GM23338 (cell line): ENCODE data around the gene ZFPL1. TPM values are rescaled to one million over a fixed set of nuclear protein-coding genes. Genes with fewer than 3 reads are reported as not detected.

Experiments used
- ATAC-seq: fragments of 200-7000 bp; cut with Tn5 transposase; 3 replicates; pipeline ENCODE4 v1.9.1; 2020
- DNase-seq: peaks from one replicate; pipeline ENCODE4 v3.0.0-alpha.2; 2015; ENCODE audit warnings: low spot score
- H2AFZ ChIP-seq: fragments of 200-600 bp; sonication (generic); 2 replicates; pipeline ENCODE4 v1.8.0; 2016; ENCODE audit warnings: antibody characterized with exemption, mild to moderate bottlenecking, moderate library complexity
- H3F3A ChIP-seq: fragments of 200-600 bp; sonication (generic); replicated peaks from 2 replicates; pipeline ENCODE4 v1.8.0; 2017; ENCODE audit warnings: antibody characterized with exemption, mixed run types, low read depth
- H3K27ac ChIP-seq: fragments of 200-600 bp; sonication (generic); 2 replicates; pipeline ENCODE4 v1.6.1; 2016; ENCODE audit warnings: low read depth
- H3K27me3 ChIP-seq: fragments of 200-600 bp; sonication (generic); 2 replicates; pipeline ENCODE4 v1.8.0; 2016; ENCODE audit warnings: mild to moderate bottlenecking, mixed run types, moderate library complexity; ENCODE audit not compliant: insufficient read depth
- H3K36me3 ChIP-seq: fragments of 200-600 bp; sonication (generic); 2 replicates; pipeline ENCODE4 v1.8.0; 2016; ENCODE audit warnings: mild to moderate bottlenecking; ENCODE audit not compliant: insufficient read depth
- H3K4me1 ChIP-seq: fragments of 200-600 bp; sonication (generic); 2 replicates; pipeline ENCODE4 v1.8.0; 2016; ENCODE audit warnings: mild to moderate bottlenecking, moderate library complexity; ENCODE audit not compliant: insufficient read depth
- H3K4me2 ChIP-seq: fragments of 200-600 bp; sonication (generic); 2 replicates; pipeline ENCODE4 v1.7.1; 2017; ENCODE audit warnings: mixed run types
- H3K4me3 ChIP-seq: fragments of 200-600 bp; sonication (generic); 2 replicates; pipeline ENCODE4 v1.6.1; 2016; ENCODE audit warnings: mixed run types
- H3K79me2 ChIP-seq: fragments of 200-600 bp; sonication (generic); replicated peaks from 2 replicates; pipeline ENCODE4 v1.8.0; 2017; ENCODE audit warnings: mild to moderate bottlenecking; ENCODE audit not compliant: insufficient read depth
- H3K9me2 ChIP-seq: fragments of 200-600 bp; sonication (generic); 2 replicates; pipeline ENCODE4 v1.8.0; 2017; ENCODE audit not compliant: insufficient read depth
- H4K20me1 ChIP-seq: fragments of 200-600 bp; sonication (generic); replicated peaks from 2 replicates; pipeline ENCODE4 v1.8.0; 2017; ENCODE audit warnings: mild to moderate bottlenecking; ENCODE audit not compliant: insufficient read depth
- H3K27ac Mint-ChIP-seq: 2 replicates; pipeline ENCODE4 v1.8.0; 2020; ENCODE audit warnings: inconsistent platforms, mild to moderate bottlenecking, moderate library complexity, mixed read lengths
- H3K27me3 Mint-ChIP-seq: 3 replicates; pipeline ENCODE4 v1.8.0; 2022; ENCODE audit warnings: low read depth, mild to moderate bottlenecking, moderate library complexity, mixed read lengths, inconsistent platforms; ENCODE audit not compliant: insufficient read depth, poor library complexity
- H3K36me3 Mint-ChIP-seq: 3 replicates; pipeline ENCODE4 v1.8.0; 2021; ENCODE audit warnings: low read depth, mild to moderate bottlenecking, inconsistent platforms, moderate library complexity, mixed read lengths
- H3K4me1 Mint-ChIP-seq: 3 replicates; pipeline ENCODE4 v1.8.0; 2020; ENCODE audit warnings: mild to moderate bottlenecking, inconsistent platforms, mixed read lengths
- H3K4me3 Mint-ChIP-seq: 3 replicates; pipeline ENCODE4 v1.8.0; 2021; ENCODE audit warnings: moderate library complexity, mild to moderate bottlenecking, inconsistent platforms, mixed read lengths
- H3K9me3 Mint-ChIP-seq: 3 replicates; pipeline ENCODE4 v1.8.0; 2020; ENCODE audit warnings: moderate library complexity, mild to moderate bottlenecking, inconsistent platforms, mixed read lengths
- CREB1 ChIP-seq: fragments of 250-450 bp; sonication (Bioruptor Pico); IDR thresholded peaks from 2 replicates; pipeline ENCODE4 v1.5.0; 2020; ENCODE audit warnings: low read depth, mild to moderate bottlenecking, moderate library complexity
- ETS1 ChIP-seq: IDR thresholded peaks from 2 replicates; pipeline ENCODE4 v1.6.1; 2016; ENCODE audit warnings: antibody characterized with exemption
- JUNB ChIP-seq: IDR thresholded peaks from one replicate; pipeline ENCODE4 v1.6.1; 2016; ENCODE audit warnings: antibody characterized with exemption; ENCODE audit not compliant: unreplicated experiment
- POLR2AphosphoS5 ChIP-seq: IDR thresholded peaks from 2 replicates; pipeline ENCODE4 v1.6.1; 2016; ENCODE audit warnings: antibody characterized with exemption, low read depth
- polyA plus RNA-seq: library from polyadenylated mRNA; unstranded; fragments of >200 nt; fragmentation: Nextera tagmentation; extraction: Ambion mirVana; gene quantifications from 2 replicates; pipeline ENCODE4 v1.2.1, GENCODE V29; 2016
- total RNA-seq: library from RNA; depleted of rRNA; stranded (reverse); fragments of >200 nt; shearing (Covaris generic); gene quantifications from 2 replicates; pipeline ENCODE4 v1.2.3, GENCODE V29; 2014
- TF ChIP-seq, protein P1 (sequence below), 2 experiments: fragments of 200-600 bp in 1 of 2; sonication (generic) in 1 of 2; conservative IDR thresholded peaks; 2 replicates each; pipeline versions ENCODE4 v1.5.1 to v1.6.1; 2016 to 2017; ENCODE audit warnings: antibody characterized with exemption in 2 of 2, low read depth in 2 of 2, mild to moderate bottlenecking in 2 of 2, moderate library complexity in 1 of 2

ZFPL1 gene
- total and polyA plus RNA-seq, 2 experiments from 2014 or later, result 26.3 to 26.8 TPM

DNA sequence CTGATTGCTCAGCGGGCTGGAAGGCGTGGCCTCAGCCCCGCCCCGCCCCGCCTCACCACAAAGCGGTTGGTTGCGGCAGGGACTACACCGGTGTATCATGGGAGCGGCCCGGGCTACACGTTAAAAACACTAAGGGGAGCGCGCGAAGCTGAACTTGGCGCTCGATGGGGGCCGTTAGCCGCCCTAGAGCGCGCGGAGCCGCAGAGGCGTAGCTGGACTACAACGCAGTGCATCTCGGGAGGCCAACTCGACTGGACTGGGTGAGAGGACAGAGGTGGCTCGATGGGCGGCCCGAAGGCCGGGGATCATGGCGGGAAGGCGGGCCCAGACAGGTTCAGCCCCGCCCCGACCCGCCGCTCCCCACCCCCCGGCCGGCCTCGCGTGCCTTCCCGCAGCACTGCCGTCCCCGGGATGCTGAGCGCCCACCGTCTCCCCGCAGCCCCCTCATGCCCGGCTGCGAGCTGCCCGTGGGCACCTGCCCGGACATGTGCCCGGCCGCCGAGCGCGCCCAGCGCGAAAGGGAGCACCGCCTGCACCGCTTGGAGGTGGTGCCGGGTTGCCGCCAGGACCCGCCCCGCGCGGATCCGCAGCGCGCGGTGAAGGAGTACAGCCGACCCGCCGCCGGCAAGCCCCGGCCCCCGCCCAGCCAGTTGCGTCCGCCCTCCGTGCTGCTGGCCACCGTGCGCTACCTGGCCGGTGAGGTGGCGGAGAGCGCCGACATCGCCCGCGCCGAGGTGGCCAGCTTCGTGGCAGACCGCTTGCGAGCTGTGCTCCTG is 43.0 kb upstream of the ZFPL1 start, which contains the start of gene SAC3D1:
Gene SAC3D1 (plus strand): TSS at position 364 of the 776 bp plus-strand sequence. CDS start 83 bp downstream, at position 447.
- Mint-ChIP-seq H3K27ac (peak within 1 kb of the TSS; percentile 94), H3K9me3 (no peaks in the 10 kb centered on the region), H3K27me3 (peaks cover 9% of the 10 kb centered on the region), H3K36me3 (peaks cover 17% of the 10 kb centered on the region), H3K4me3 (peak within 1 kb of the TSS; percentile 94), H3K4me1 (peaks cover 9% of the 10 kb centered on the region)
- TF ChIP-seq, protein P1, sequence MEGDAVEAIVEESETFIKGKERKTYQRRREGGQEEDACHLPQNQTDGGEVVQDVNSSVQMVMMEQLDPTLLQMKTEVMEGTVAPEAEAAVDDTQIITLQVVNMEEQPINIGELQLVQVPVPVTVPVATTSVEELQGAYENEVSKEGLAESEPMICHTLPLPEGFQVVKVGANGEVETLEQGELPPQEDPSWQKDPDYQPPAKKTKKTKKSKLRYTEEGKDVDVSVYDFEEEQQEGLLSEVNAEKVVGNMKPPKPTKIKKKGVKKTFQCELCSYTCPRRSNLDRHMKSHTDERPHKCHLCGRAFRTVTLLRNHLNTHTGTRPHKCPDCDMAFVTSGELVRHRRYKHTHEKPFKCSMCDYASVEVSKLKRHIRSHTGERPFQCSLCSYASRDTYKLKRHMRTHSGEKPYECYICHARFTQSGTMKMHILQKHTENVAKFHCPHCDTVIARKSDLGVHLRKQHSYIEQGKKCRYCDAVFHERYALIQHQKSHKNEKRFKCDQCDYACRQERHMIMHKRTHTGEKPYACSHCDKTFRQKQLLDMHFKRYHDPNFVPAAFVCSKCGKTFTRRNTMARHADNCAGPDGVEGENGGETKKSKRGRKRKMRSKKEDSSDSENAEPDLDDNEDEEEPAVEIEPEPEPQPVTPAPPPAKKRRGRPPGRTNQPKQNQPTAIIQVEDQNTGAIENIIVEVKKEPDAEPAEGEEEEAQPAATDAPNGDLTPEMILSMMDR (conservative IDR thresholded peaks at IDR 0.05; ENCODE audit: low read depth in 2 of 2), result no peak
- TF ChIP-seq ETS1 (0 out of 2 replicates have a peak, but pooled peaks have one; percentile 50), JUNB (no peak), CREB1 (CRISPR knock-in tag) (0 out of 2 replicates have a peak, but pooled peaks have one; percentile 24), POLR2AphosphoS5 (peak; percentile 68)
- H3K4me2 ChIP-seq, result peak within 1 kb of the TSS; percentile 91
- H3K4me1 ChIP-seq, result no peaks in the 10 kb centered on the region; the same call in 1 of the 2 replicates
- no peaks in the 10 kb centered on the region for H3K9me2 ChIP-seq
- H3K79me2 ChIP-seq, result peaks cover 18% of the 10 kb centered on the region
- peak within 1 kb of the TSS; percentile 98 for H3K27ac ChIP-seq
- ATAC-seq, result peak; percentile 91
- H3K27me3 ChIP-seq, result no peaks in the 10 kb centered on the region
- H3F3A ChIP-seq, result 0 out of 2 replicates have a peak, but pooled peaks cover 11% of the 10 kb centered on the region
- peaks cover 11% of the 10 kb centered on the region for H4K20me1 ChIP-seq
- peak within 1 kb of the TSS; percentile 57; the same call in 1 of the 2 replicates for H2AFZ ChIP-seq
- H3K36me3 ChIP-seq, result no peaks in the 10 kb centered on the region
- DNase-seq, result peak; percentile 94
- H3K4me3 ChIP-seq, result peak within 1 kb of the TSS; percentile 87

- no peak for TF ChIP-seq ETS1
- DNase-seq (no peak), ATAC-seq (no peak)
- no peak overlapping the region for H3K27ac ChIP-seq
- no peaks in the 10 kb centered on the region for H3K9me2 ChIP-seq
- peaks cover 17% of the 10 kb centered on the region for H3K36me3 Mint-ChIP-seq
- H3K4me1 ChIP-seq, result peaks cover 3% of the 10 kb centered on the region; the same call in 1 of the 2 replicates
- H3K9me3 Mint-ChIP-seq, result no peaks in the 10 kb centered on the region
- H3K27ac Mint-ChIP-seq, result no peak overlapping the region
- H3K4me3 ChIP-seq, result peak overlapping the region; percentile 87; the same call in 1 of the 2 replicates
- H3K4me1 Mint-ChIP-seq, result peaks cover 14% of the 10 kb centered on the region
- H4K20me1 ChIP-seq, result peaks cover 11% of the 10 kb centered on the region
- peaks cover 18% of the 10 kb centered on the region for H3K79me2 ChIP-seq
- no peaks in the 10 kb centered on the region for H3K27me3 ChIP-seq
- H3K4me3 Mint-ChIP-seq, result peak overlapping the region; percentile 94
- H3F3A ChIP-seq, result 0 out of 2 replicates have a peak, but pooled peaks cover 11% of the 10 kb centered on the region
- H3K27me3 Mint-ChIP-seq, result peaks cover 11% of the 10 kb centered on the region
- no peak overlapping the region for H2AFZ ChIP-seq
- H3K4me2 ChIP-seq, result peak overlapping the region; percentile 91; the same call in 1 of the 2 replicates
- no peaks in the 10 kb centered on the region for H3K36me3 ChIP-seq
These were observed 41.1 kb upstream of the ZFPL1 start for GRCh38 chr11:65042891-65043290.
